WTC11 (cell line): ENCODE data around the gene MSLN. TPM values are rescaled to one million over a fixed set of nuclear protein-coding genes. Genes with fewer than 3 reads are reported as not detected.

Source experiments
- ATAC-seq: fragments of 200-7000 bp; cut with Tn5 transposase; 2 replicates; pipeline ENCODE4 v1.10.0; 2021; ENCODE audit warnings: mild to moderate bottlenecking, moderate library complexity
- CTCF ChIA-PET: fragments of 300-600 bp; sonication (Branson Sonifier 250); formaldehyde crosslinking; loops from one replicate; lab custom pipeline; 2021; ENCODE audit warnings: antibody characterized with exemption; lab: Charles Lee
- POLR2A ChIA-PET: fragments of 350-600 bp; sonication (Branson Sonifier 250); formaldehyde crosslinking; loops from one replicate; lab custom pipeline; 2021; ENCODE audit warnings: antibody characterized with exemption; lab: Charles Lee
- DNase-seq: peaks from one replicate; pipeline ENCODE4 v3.0.0; 2021; ENCODE audit warnings: low spot score
- H3K27ac Mint-ChIP-seq: 2 replicates; pipeline ENCODE4 v1.8.0; 2021; ENCODE audit warnings: mixed read lengths
- H3K27me3 Mint-ChIP-seq: 2 replicates; pipeline ENCODE4 v1.8.0; 2021; ENCODE audit warnings: low read depth, mild to moderate bottlenecking, moderate library complexity, mixed read lengths
- H3K36me3 Mint-ChIP-seq: 2 replicates; pipeline ENCODE4 v1.8.0; 2021; ENCODE audit warnings: mixed read lengths
- H3K4me1 Mint-ChIP-seq: 2 replicates; pipeline ENCODE4 v1.8.0; 2022; ENCODE audit warnings: mixed read lengths
- H3K4me3 Mint-ChIP-seq: 2 replicates; pipeline ENCODE4 v1.8.0; 2021; ENCODE audit warnings: mild to moderate bottlenecking, moderate library complexity, mixed read lengths
- H3K9me3 Mint-ChIP-seq: 2 replicates; pipeline ENCODE4 v1.8.0; 2021; ENCODE audit warnings: mixed read lengths
- ATF1 ChIP-seq: sonication (generic); formaldehyde crosslinking; IDR thresholded peaks from 2 replicates; pipeline ENCODE4 v1.8.1; 2023; ENCODE audit warnings: mild to moderate bottlenecking, moderate library complexity, missing genetic modification reagents
- FOXP1 ChIP-seq: sonication (generic); formaldehyde crosslinking; IDR thresholded peaks from 2 replicates; pipeline ENCODE4 v1.8.0; 2022; ENCODE audit warnings: missing genetic modification reagents, mild to moderate bottlenecking, moderate library complexity, borderline replicate concordance
- GRHL2 ChIP-seq: fragments of 250-450 bp; sonication (Bioruptor Pico); IDR thresholded peaks from 2 replicates; pipeline ENCODE4 v1.8.0; 2022; ENCODE audit warnings: mild to moderate bottlenecking, moderate library complexity; ENCODE audit not compliant: insufficient replicate concordance, severe bottlenecking
- IRF2 ChIP-seq: sonication (generic); formaldehyde crosslinking; IDR thresholded peaks from 2 replicates; pipeline ENCODE4 v1.8.0; 2022; ENCODE audit warnings: low read depth, missing genetic modification reagents, borderline replicate concordance
- NFATC4 ChIP-seq: fragments of 250-450 bp; sonication (Bioruptor Pico); IDR thresholded peaks from 2 replicates; pipeline ENCODE4 v1.9.0; 2021; ENCODE audit warnings: mild to moderate bottlenecking
- NR1H2 ChIP-seq: sonication (generic); formaldehyde crosslinking; IDR thresholded peaks from 2 replicates; pipeline ENCODE4 v1.9.0; 2021; ENCODE audit warnings: mild to moderate bottlenecking, moderate library complexity, missing genetic modification reagents
- RELA ChIP-seq: sonication (generic); formaldehyde crosslinking; IDR thresholded peaks from 2 replicates; pipeline ENCODE4 v1.8.1; 2022; ENCODE audit warnings: missing genetic modification reagents, mild to moderate bottlenecking, borderline replicate concordance
- TEAD1 ChIP-seq: sonication (generic); formaldehyde crosslinking; IDR thresholded peaks from 2 replicates; pipeline ENCODE4 v1.8.0; 2022; ENCODE audit warnings: mild to moderate bottlenecking, missing genetic modification reagents
- TEAD4 ChIP-seq: sonication (generic); formaldehyde crosslinking; IDR thresholded peaks from 2 replicates; pipeline ENCODE4 v1.8.0; 2022; ENCODE audit warnings: mild to moderate bottlenecking, missing genetic modification reagents
- ZNF317 ChIP-seq: sonication (generic); formaldehyde crosslinking; IDR thresholded peaks from 2 replicates; pipeline ENCODE4 v1.8.1; 2023; ENCODE audit warnings: low read depth, mild to moderate bottlenecking, moderate library complexity, missing genetic modification reagents, borderline replicate concordance
- ZNF671 ChIP-seq: fragments of 250-450 bp; sonication (Bioruptor Pico); IDR thresholded peaks from 2 replicates; pipeline ENCODE4 v1.8.0; 2021; ENCODE audit warnings: mild to moderate bottlenecking
- total RNA-seq: library from RNA; stranded (reverse); gene quantifications from 3 replicates; pipeline ENCODE4 v1.2.3, GENCODE V29; 2021
- TF ChIP-seq, protein P1 (sequence below): sonication (generic); formaldehyde crosslinking; conservative IDR thresholded peaks from 2 replicates; pipeline ENCODE4 v1.8.1; 2022; ENCODE audit warnings: mild to moderate bottlenecking, missing genetic modification reagents
- TF ChIP-seq, protein P2 (sequence below): sonication (generic); formaldehyde crosslinking; IDR thresholded peaks from 2 replicates; pipeline ENCODE4 v1.8.0; 2022; ENCODE audit warnings: missing genetic modification reagents
- TF ChIP-seq, protein P3 (sequence below): sonication (generic); formaldehyde crosslinking; IDR thresholded peaks from 2 replicates; pipeline ENCODE4 v1.8.1; 2023; ENCODE audit warnings: mild to moderate bottlenecking, moderate library complexity, missing genetic modification reagents
- TF ChIP-seq, protein P4 (sequence below): sonication (generic); formaldehyde crosslinking; IDR thresholded peaks from 2 replicates; pipeline ENCODE4 v1.8.0; 2022; ENCODE audit warnings: mild to moderate bottlenecking, missing genetic modification reagents
- TF ChIP-seq, protein P5 (sequence below): sonication (generic); formaldehyde crosslinking; IDR thresholded peaks from 2 replicates; pipeline ENCODE4 v1.8.1; 2022; ENCODE audit warnings: low read depth, mild to moderate bottlenecking, moderate library complexity, missing genetic modification reagents, borderline replicate concordance
- TF ChIP-seq, protein P6 (sequence below): sonication (generic); formaldehyde crosslinking; conservative IDR thresholded peaks from 2 replicates; pipeline ENCODE4 v1.8.1; 2023; ENCODE audit warnings: mild to moderate bottlenecking, low read depth, missing genetic modification reagents, moderate library complexity
- TF ChIP-seq, protein P7 (sequence below): fragments of 250-450 bp; sonication (Bioruptor Pico); IDR thresholded peaks from 2 replicates; pipeline ENCODE4 v1.9.0; 2021; ENCODE audit warnings: mild to moderate bottlenecking

Gene MSLN
- total RNA-seq, 1 experiment from 2014 or later, result 0.20 TPM

DNA sequence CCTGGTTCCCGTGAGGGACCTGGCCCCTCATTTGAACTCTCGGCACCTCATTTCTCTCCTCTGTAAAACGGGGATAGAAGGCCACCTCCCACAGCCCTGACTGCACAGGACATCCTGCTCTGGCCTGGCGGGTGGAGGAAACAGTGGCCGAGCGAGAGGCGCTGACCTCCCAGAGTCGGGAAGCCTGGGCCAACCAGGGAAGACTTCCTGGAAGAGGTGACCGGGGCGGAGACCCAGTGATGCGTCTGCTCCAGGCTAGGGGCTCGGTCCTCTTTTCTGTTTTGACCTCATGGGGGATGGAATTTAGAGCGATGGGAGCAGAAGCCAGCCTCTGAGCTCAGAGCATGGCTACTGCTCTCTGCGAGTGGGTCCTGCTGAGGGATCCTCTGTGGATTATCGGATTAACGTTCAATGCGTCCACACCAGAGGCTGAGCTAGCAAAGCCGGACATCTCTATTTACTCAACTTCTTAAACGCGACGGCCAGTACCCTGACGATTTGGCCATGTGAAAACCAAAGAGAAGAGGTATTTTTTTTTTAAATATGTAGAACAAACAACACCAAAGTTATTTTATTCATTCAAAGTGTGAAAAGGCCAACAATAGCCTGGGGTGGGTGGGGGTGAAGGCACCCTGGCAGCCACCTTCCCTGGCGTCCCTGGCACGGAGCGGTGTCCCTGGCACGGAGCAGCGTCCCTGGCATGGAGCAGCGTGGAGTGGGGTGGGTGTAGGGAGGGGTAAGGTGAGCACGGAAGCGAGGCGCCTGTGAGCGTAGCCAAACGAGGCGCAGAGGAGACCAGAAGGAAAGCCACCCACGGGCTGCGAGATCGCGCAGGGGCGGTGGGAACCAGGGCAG, 9.2 kb upstream of the MSLN start:
- TF ChIP-seq FOXP1 (CRISPR knock-in tag) (no peak), ATF1 (CRISPR knock-in tag) (no peak), TEAD4 (no peak), NFATC4 (no peak), TEAD1 (no peak), NR1H2 (CRISPR knock-in tag) (no peak), IRF2 (no peak), ZNF671 (CRISPR knock-in tag) (no peak)
- TF ChIP-seq, protein P1, sequence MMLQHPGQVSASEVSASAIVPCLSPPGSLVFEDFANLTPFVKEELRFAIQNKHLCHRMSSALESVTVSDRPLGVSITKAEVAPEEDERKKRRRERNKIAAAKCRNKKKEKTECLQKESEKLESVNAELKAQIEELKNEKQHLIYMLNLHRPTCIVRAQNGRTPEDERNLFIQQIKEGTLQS, result no peak
- TF ChIP-seq, protein P2, sequence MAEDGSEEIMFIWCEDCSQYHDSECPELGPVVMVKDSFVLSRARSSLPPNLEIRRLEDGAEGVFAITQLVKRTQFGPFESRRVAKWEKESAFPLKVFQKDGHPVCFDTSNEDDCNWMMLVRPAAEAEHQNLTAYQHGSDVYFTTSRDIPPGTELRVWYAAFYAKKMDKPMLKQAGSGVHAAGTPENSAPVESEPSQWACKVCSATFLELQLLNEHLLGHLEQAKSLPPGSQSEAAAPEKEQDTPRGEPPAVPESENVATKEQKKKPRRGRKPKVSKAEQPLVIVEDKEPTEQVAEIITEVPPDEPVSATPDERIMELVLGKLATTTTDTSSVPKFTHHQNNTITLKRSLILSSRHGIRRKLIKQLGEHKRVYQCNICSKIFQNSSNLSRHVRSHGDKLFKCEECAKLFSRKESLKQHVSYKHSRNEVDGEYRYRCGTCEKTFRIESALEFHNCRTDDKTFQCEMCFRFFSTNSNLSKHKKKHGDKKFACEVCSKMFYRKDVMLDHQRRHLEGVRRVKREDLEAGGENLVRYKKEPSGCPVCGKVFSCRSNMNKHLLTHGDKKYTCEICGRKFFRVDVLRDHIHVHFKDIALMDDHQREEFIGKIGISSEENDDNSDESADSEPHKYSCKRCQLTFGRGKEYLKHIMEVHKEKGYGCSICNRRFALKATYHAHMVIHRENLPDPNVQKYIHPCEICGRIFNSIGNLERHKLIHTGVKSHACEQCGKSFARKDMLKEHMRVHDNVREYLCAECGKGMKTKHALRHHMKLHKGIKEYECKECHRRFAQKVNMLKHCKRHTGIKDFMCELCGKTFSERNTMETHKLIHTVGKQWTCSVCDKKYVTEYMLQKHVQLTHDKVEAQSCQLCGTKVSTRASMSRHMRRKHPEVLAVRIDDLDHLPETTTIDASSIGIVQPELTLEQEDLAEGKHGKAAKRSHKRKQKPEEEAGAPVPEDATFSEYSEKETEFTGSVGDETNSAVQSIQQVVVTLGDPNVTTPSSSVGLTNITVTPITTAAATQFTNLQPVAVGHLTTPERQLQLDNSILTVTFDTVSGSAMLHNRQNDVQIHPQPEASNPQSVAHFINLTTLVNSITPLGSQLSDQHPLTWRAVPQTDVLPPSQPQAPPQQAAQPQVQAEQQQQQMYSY (CRISPR knock-in tag), result no peak
- TF ChIP-seq, protein P3, sequence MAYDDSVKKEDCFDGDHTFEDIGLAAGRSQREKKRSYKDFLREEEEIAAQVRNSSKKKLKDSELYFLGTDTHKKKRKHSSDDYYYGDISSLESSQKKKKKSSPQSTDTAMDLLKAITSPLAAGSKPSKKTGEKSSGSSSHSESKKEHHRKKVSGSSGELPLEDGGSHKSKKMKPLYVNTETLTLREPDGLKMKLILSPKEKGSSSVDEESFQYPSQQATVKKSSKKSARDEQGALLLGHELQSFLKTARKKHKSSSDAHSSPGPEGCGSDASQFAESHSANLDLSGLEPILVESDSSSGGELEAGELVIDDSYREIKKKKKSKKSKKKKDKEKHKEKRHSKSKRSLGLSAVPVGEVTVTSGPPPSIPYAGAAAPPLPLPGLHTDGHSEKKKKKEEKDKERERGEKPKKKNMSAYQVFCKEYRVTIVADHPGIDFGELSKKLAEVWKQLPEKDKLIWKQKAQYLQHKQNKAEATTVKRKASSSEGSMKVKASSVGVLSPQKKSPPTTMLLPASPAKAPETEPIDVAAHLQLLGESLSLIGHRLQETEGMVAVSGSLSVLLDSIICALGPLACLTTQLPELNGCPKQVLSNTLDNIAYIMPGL (CRISPR knock-in tag), result no peak
- TF ChIP-seq, all 79 proteins: peak for 0
- no peak for DNase-seq
- peaks cover 2% of the 10 kb centered on the region; the same call in 1 of the 2 replicates for H3K27me3 Mint-ChIP-seq
- H3K4me1 Mint-ChIP-seq, result peaks cover 28% of the 10 kb centered on the region
- H3K4me3 Mint-ChIP-seq, result peak overlapping the region; percentile 19; the same call in 1 of the 2 replicates
- peak; percentile 49 for ATAC-seq
- no peaks in the 10 kb centered on the region; the same call in 1 of the 2 replicates for H3K36me3 Mint-ChIP-seq
- H3K9me3 Mint-ChIP-seq, result peaks cover 2% of the 10 kb centered on the region
- POLR2A ChIA-PET, result no interaction called here
- CTCF ChIA-PET, result interaction anchor here (0.9 to 3.5 kb wide), 9 partner anchors 8 to 39 kb away, joined by 3 to 21 read pairs (median 4); partner anchors contain the start of genes CHTF18, CIAO3, MSLN and RPUSD1
- peak overlapping the region; percentile 77 for H3K27ac Mint-ChIP-seq

DNA sequence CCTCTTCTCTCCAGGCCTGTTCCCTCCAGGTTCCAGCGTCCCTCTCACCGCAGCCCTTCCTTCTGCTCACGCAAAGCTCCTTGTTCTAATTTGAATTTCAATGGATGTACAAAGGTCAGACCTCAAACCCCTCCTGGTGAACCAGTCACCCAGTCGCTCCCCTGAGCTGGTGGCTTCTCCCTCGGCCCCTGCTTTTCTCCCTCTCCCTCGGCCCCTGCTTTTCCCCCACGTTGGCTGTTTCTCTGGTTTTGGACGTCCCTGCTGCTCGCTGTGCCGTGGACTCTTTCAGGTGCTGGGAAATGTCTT, 8.6 kb upstream of the MSLN start:
- peak overlapping the region; percentile 75 for H3K27ac Mint-ChIP-seq
- DNase-seq, result peak; percentile 38
- H3K36me3 Mint-ChIP-seq, result no peaks in the 10 kb centered on the region; the same call in 1 of the 2 replicates
- peaks cover 28% of the 10 kb centered on the region for H3K4me1 Mint-ChIP-seq
- ChIA-PET CTCF (interaction anchor here (1.1 to 3.5 kb wide), 4 partner anchors 8 to 39 kb away, joined by 3 to 21 read pairs (median 10); partner anchors contain the start of gene CIAO3), POLR2A (no interaction called here)
- peak; percentile 76 for ATAC-seq
- H3K4me3 Mint-ChIP-seq, result 0 out of 2 replicates have a peak overlapping the region, but pooled peaks have one; percentile 2
- peaks cover 5% of the 10 kb centered on the region for H3K9me3 Mint-ChIP-seq
- peaks cover 6% of the 10 kb centered on the region; the same call in 1 of the 2 replicates for H3K27me3 Mint-ChIP-seq
- TF ChIP-seq, protein P4, sequence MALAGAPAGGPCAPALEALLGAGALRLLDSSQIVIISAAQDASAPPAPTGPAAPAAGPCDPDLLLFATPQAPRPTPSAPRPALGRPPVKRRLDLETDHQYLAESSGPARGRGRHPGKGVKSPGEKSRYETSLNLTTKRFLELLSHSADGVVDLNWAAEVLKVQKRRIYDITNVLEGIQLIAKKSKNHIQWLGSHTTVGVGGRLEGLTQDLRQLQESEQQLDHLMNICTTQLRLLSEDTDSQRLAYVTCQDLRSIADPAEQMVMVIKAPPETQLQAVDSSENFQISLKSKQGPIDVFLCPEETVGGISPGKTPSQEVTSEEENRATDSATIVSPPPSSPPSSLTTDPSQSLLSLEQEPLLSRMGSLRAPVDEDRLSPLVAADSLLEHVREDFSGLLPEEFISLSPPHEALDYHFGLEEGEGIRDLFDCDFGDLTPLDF (CRISPR knock-in tag), result no peak
- TF ChIP-seq ZNF317, result no peak
- TF ChIP-seq RELA, result no peak
- no peak for TF ChIP-seq GRHL2 (CRISPR knock-in tag)
- TF ChIP-seq, protein P5, sequence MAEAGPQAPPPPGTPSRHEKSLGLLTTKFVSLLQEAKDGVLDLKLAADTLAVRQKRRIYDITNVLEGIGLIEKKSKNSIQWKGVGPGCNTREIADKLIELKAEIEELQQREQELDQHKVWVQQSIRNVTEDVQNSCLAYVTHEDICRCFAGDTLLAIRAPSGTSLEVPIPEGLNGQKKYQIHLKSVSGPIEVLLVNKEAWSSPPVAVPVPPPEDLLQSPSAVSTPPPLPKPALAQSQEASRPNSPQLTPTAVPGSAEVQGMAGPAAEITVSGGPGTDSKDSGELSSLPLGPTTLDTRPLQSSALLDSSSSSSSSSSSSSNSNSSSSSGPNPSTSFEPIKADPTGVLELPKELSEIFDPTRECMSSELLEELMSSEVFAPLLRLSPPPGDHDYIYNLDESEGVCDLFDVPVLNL, result no peak
- TF ChIP-seq, protein P6, sequence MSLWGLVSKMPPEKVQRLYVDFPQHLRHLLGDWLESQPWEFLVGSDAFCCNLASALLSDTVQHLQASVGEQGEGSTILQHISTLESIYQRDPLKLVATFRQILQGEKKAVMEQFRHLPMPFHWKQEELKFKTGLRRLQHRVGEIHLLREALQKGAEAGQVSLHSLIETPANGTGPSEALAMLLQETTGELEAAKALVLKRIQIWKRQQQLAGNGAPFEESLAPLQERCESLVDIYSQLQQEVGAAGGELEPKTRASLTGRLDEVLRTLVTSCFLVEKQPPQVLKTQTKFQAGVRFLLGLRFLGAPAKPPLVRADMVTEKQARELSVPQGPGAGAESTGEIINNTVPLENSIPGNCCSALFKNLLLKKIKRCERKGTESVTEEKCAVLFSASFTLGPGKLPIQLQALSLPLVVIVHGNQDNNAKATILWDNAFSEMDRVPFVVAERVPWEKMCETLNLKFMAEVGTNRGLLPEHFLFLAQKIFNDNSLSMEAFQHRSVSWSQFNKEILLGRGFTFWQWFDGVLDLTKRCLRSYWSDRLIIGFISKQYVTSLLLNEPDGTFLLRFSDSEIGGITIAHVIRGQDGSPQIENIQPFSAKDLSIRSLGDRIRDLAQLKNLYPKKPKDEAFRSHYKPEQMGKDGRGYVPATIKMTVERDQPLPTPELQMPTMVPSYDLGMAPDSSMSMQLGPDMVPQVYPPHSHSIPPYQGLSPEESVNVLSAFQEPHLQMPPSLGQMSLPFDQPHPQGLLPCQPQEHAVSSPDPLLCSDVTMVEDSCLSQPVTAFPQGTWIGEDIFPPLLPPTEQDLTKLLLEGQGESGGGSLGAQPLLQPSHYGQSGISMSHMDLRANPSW, result no peak
- TF ChIP-seq, protein P7, sequence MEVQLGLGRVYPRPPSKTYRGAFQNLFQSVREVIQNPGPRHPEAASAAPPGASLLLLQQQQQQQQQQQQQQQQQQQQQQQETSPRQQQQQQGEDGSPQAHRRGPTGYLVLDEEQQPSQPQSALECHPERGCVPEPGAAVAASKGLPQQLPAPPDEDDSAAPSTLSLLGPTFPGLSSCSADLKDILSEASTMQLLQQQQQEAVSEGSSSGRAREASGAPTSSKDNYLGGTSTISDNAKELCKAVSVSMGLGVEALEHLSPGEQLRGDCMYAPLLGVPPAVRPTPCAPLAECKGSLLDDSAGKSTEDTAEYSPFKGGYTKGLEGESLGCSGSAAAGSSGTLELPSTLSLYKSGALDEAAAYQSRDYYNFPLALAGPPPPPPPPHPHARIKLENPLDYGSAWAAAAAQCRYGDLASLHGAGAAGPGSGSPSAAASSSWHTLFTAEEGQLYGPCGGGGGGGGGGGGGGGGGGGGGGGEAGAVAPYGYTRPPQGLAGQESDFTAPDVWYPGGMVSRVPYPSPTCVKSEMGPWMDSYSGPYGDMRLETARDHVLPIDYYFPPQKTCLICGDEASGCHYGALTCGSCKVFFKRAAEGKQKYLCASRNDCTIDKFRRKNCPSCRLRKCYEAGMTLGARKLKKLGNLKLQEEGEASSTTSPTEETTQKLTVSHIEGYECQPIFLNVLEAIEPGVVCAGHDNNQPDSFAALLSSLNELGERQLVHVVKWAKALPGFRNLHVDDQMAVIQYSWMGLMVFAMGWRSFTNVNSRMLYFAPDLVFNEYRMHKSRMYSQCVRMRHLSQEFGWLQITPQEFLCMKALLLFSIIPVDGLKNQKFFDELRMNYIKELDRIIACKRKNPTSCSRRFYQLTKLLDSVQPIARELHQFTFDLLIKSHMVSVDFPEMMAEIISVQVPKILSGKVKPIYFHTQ (CRISPR knock-in tag), result no peak
- no peak for TF ChIP-seq NR1H2 (CRISPR knock-in tag)
